H1 (cell line): ENCODE measurements around the gene SAFB2. TPM values are rescaled to one million over a fixed set of nuclear protein-coding genes. Genes with fewer than 3 reads are reported as not detected.

Source experiments
- GABPA ChIP-seq: IDR thresholded peaks from 2 replicates; pipeline ENCODE4 v1.6.1; 2011; ENCODE audit warnings: mild to moderate bottlenecking, low read length, moderate library complexity, borderline replicate concordance; ENCODE audit not compliant: insufficient read depth
- JUN ChIP-seq: IDR thresholded peaks from 2 replicates; pipeline ENCODE4 v1.6.1; 2011; ENCODE audit warnings: low read depth, mild to moderate bottlenecking, improper control_type of control experiment, low read length
- polyA plus RNA-seq, 7 experiments: library from polyadenylated mRNA; depleted of rRNA in 3 of 7; stranded (reverse) in 5 of 7; unstranded in 2 of 7; fragments of >200 nt in 5 of 7; fragments of 200-250 nt in 2 of 7; gene quantifications; 1 replicate in 5 of 7; 2 replicates in 1 of 7; 4 replicates in 1 of 7; pipeline versions ENCODE4 v1.2.1 to v1.2.3, GENCODE V29; 2011 to 2013; ENCODE audit warnings: missing spikeins in 2 of 7, mixed read lengths in 2 of 7
- total RNA-seq: library from RNA; stranded (reverse); fragmentation: NEBNext Ultra II Directional; extraction: Animal tissue kit (Norgen Biotek cat#: 25700); gene quantifications from 2 replicates; pipeline ENCODE4 v1.2.1, GENCODE V29; 2021
- TF ChIP-seq, protein P1 (sequence below): fragments of 300-600 bp; sonication (generic); IDR thresholded peaks from 2 replicates; pipeline ENCODE4 v1.7.1; 2012; ENCODE audit warnings: low read length, moderate library complexity, mild to moderate bottlenecking, inconsistent platforms; ENCODE audit not compliant: insufficient replicate concordance
- TF ChIP-seq, protein P2 (sequence below), 3 experiments: IDR thresholded peaks; 1 replicate in 2 of 3; 2 replicates in 1 of 3; pipeline versions ENCODE4 v1.5.1 to v1.6.1; 2011; ENCODE audit warnings: low read length in 3 of 3, mild to moderate bottlenecking in 3 of 3, inconsistent platforms in 2 of 3, low read depth in 1 of 3, moderate library complexity in 1 of 3; ENCODE audit not compliant: insufficient read depth in 1 of 3; ENCODE audit errors: control extremely low read depth in 1 of 3

Gene SAFB2
- total and polyA plus RNA-seq, 2 of the 8 experiments (the other 6 are each of a cell fraction or from before 2014, with no cell fraction given): 14.8 to 63.8 TPM

DNA sequence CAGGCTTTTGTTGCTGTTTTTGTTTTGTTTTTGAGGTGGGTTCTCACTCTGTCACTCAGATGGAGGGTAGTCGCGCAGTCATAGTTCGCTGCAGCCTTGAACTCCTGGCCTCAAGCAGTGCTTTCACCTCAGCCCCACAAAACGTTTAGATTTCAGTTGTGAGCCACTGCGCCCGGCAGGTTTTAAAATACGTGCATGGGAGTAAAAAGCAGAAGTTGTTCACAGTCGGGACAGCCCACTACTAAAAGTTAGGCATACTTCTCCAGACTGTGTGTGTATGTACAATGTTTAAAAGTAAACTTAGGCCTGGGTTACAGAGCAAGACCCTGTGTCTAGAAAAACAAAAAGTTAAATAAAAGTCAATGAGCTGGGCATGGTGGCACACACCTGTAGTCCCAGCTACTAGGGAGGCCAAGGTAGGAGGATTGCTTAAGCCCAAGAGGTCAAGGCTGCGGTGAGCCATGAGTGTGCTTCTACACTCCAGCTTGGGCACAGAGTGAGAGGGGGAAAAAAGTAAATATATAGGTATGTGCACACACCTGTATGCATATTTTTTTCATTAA, 6.4 kb upstream of the SAFB2 start (continued):
- TF ChIP-seq, protein P1, sequence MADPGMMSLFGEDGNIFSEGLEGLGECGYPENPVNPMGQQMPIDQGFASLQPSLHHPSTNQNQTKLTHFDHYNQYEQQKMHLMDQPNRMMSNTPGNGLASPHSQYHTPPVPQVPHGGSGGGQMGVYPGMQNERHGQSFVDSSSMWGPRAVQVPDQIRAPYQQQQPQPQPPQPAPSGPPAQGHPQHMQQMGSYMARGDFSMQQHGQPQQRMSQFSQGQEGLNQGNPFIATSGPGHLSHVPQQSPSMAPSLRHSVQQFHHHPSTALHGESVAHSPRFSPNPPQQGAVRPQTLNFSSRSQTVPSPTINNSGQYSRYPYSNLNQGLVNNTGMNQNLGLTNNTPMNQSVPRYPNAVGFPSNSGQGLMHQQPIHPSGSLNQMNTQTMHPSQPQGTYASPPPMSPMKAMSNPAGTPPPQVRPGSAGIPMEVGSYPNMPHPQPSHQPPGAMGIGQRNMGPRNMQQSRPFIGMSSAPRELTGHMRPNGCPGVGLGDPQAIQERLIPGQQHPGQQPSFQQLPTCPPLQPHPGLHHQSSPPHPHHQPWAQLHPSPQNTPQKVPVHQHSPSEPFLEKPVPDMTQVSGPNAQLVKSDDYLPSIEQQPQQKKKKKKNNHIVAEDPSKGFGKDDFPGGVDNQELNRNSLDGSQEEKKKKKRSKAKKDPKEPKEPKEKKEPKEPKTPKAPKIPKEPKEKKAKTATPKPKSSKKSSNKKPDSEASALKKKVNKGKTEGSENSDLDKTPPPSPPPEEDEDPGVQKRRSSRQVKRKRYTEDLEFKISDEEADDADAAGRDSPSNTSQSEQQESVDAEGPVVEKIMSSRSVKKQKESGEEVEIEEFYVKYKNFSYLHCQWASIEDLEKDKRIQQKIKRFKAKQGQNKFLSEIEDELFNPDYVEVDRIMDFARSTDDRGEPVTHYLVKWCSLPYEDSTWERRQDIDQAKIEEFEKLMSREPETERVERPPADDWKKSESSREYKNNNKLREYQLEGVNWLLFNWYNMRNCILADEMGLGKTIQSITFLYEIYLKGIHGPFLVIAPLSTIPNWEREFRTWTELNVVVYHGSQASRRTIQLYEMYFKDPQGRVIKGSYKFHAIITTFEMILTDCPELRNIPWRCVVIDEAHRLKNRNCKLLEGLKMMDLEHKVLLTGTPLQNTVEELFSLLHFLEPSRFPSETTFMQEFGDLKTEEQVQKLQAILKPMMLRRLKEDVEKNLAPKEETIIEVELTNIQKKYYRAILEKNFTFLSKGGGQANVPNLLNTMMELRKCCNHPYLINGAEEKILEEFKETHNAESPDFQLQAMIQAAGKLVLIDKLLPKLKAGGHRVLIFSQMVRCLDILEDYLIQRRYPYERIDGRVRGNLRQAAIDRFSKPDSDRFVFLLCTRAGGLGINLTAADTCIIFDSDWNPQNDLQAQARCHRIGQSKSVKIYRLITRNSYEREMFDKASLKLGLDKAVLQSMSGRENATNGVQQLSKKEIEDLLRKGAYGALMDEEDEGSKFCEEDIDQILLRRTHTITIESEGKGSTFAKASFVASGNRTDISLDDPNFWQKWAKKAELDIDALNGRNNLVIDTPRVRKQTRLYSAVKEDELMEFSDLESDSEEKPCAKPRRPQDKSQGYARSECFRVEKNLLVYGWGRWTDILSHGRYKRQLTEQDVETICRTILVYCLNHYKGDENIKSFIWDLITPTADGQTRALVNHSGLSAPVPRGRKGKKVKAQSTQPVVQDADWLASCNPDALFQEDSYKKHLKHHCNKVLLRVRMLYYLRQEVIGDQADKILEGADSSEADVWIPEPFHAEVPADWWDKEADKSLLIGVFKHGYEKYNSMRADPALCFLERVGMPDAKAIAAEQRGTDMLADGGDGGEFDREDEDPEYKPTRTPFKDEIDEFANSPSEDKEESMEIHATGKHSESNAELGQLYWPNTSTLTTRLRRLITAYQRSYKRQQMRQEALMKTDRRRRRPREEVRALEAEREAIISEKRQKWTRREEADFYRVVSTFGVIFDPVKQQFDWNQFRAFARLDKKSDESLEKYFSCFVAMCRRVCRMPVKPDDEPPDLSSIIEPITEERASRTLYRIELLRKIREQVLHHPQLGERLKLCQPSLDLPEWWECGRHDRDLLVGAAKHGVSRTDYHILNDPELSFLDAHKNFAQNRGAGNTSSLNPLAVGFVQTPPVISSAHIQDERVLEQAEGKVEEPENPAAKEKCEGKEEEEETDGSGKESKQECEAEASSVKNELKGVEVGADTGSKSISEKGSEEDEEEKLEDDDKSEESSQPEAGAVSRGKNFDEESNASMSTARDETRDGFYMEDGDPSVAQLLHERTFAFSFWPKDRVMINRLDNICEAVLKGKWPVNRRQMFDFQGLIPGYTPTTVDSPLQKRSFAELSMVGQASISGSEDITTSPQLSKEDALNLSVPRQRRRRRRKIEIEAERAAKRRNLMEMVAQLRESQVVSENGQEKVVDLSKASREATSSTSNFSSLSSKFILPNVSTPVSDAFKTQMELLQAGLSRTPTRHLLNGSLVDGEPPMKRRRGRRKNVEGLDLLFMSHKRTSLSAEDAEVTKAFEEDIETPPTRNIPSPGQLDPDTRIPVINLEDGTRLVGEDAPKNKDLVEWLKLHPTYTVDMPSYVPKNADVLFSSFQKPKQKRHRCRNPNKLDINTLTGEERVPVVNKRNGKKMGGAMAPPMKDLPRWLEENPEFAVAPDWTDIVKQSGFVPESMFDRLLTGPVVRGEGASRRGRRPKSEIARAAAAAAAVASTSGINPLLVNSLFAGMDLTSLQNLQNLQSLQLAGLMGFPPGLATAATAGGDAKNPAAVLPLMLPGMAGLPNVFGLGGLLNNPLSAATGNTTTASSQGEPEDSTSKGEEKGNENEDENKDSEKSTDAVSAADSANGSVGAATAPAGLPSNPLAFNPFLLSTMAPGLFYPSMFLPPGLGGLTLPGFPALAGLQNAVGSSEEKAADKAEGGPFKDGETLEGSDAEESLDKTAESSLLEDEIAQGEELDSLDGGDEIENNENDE: no peak
- TF ChIP-seq, protein P2, sequence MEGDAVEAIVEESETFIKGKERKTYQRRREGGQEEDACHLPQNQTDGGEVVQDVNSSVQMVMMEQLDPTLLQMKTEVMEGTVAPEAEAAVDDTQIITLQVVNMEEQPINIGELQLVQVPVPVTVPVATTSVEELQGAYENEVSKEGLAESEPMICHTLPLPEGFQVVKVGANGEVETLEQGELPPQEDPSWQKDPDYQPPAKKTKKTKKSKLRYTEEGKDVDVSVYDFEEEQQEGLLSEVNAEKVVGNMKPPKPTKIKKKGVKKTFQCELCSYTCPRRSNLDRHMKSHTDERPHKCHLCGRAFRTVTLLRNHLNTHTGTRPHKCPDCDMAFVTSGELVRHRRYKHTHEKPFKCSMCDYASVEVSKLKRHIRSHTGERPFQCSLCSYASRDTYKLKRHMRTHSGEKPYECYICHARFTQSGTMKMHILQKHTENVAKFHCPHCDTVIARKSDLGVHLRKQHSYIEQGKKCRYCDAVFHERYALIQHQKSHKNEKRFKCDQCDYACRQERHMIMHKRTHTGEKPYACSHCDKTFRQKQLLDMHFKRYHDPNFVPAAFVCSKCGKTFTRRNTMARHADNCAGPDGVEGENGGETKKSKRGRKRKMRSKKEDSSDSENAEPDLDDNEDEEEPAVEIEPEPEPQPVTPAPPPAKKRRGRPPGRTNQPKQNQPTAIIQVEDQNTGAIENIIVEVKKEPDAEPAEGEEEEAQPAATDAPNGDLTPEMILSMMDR (IDR thresholded peaks at IDR 0.05; ENCODE audit: control extremely low read depth in 1 of 3, insufficient read depth in 1 of 3, low read depth in 1 of 3, low read length in 3 of 3): no peak
- no peak for TF ChIP-seq JUN
- TF ChIP-seq GABPA: no peak
